GM12878 (cell line): ENCODE data around the gene RMP24.
"Not testable (repeated sequence)": the region's sequence is repeated elsewhere in the genome, so short reads cannot be mapped to it uniquely, and the experiment has no call there.

Source experiments
- ATAC-seq: fragments of 200-7000 bp; cut with Tn5 transposase; 3 replicates; pipeline ENCODE4 v1.9.1; 2020; ENCODE audit warnings: mild to moderate bottlenecking, moderate library complexity
- BruUV-seq: library from RNA; stranded (reverse); fragments of 400-500 nt; replicated peaks from 2 replicates; lab custom pipeline; 2021; lab: Mats Ljungman, UMichigan
- CTCF ChIA-PET: fragments of 300-600 bp; sonication (Branson Sonifier 250); formaldehyde crosslinking; extraction: SDS; loops from one replicate; lab custom pipeline; 2021; ENCODE audit warnings: inconsistent platforms; lab: Yijun Ruan, JAX
- POLR2A ChIA-PET: fragments of 350-600 bp; formaldehyde crosslinking; extraction: SDS; loops from one replicate; lab custom pipeline; 2021; ENCODE audit warnings: inconsistent platforms; lab: Charles Lee
- RAD21 ChIA-PET: fragments of 300-600 bp; sonication (Branson Sonifier 250); formaldehyde crosslinking; loops from one replicate; lab custom pipeline; 2023; ENCODE audit warnings: antibody characterized with exemption; ENCODE audit not compliant: unreplicated experiment; lab: Charles Lee
- SMC1A ChIA-PET: fragments of 300-600 bp; sonication (Branson Sonifier 250); formaldehyde crosslinking; loops from one replicate; lab custom pipeline; 2023; ENCODE audit not compliant: unreplicated experiment, uncharacterized antibody; lab: Charles Lee
- DNase-seq: peaks from one replicate; pipeline ENCODE4 v3.0.0-alpha.2; 2011; ENCODE audit warnings: low read depth, low spot score
- FAIRE-seq: peaks from 3 replicates; lab custom pipeline; 2011; peaks lifted over from hg19 to GRCh38; lab: Jason Lieb, UNC
- H2AFZ ChIP-seq: 2 replicates; pipeline ENCODE4 v1.6.0; 2011; ENCODE audit warnings: low read depth, low read length, control low read depth; ENCODE audit not compliant: control insufficient read depth
- H3K27ac ChIP-seq: 2 replicates; pipeline ENCODE4 v1.5.1; 2011; ENCODE audit warnings: control low read depth; ENCODE audit not compliant: control insufficient read depth, insufficient read depth
- H3K27me3 ChIP-seq, 2 experiments: replicated peaks in 1 of 2; 2 replicates each; pipeline versions ENCODE4 v1.6.0 to v1.6.1; 2011; ENCODE audit warnings: low read length in 1 of 2; ENCODE audit not compliant: control insufficient read depth in 2 of 2, insufficient read depth in 2 of 2
- H3K36me3 ChIP-seq, 2 experiments: 2 replicates each; pipeline ENCODE4 v1.5.1; 2011; ENCODE audit warnings: low read length in 1 of 2; ENCODE audit not compliant: control insufficient read depth in 2 of 2, insufficient read depth in 2 of 2
- H3K4me1 ChIP-seq: 2 replicates; pipeline ENCODE4 v1.6.1; 2011; ENCODE audit warnings: mild to moderate bottlenecking, low read length, moderate library complexity, mixed read lengths; ENCODE audit not compliant: control insufficient read depth, insufficient read depth
- H3K4me2 ChIP-seq: 2 replicates; pipeline ENCODE4 v1.6.0; 2011; ENCODE audit warnings: control low read depth; ENCODE audit not compliant: control insufficient read depth, insufficient read depth
- H3K4me3 ChIP-seq: fragments of 200-600 bp; sonication (generic); 2 replicates; pipeline ENCODE4 v1.5.1; 2016
- H3K79me2 ChIP-seq: 2 replicates; pipeline ENCODE4 v1.6.0; 2011; ENCODE audit warnings: low read length; ENCODE audit not compliant: control insufficient read depth, insufficient read depth
- H3K9ac ChIP-seq: 2 replicates; pipeline ENCODE4 v1.8.0; 2011; ENCODE audit warnings: low read length, control low read depth, mixed read lengths; ENCODE audit not compliant: control insufficient read depth, insufficient read depth
- H3K9me3 ChIP-seq: replicated peaks from 3 replicates; pipeline ENCODE4 v1.5.1; 2011; ENCODE audit warnings: mild to moderate bottlenecking, low read length; ENCODE audit not compliant: control insufficient read depth, insufficient read depth
- H4K20me1 ChIP-seq: 2 replicates; pipeline ENCODE4 v1.6.0; 2011; ENCODE audit not compliant: control insufficient read depth, insufficient read depth
- ASH2L ChIP-seq: fragments of 300-600, 200-600 bp; sonication (generic); IDR thresholded peaks from 2 replicates; pipeline ENCODE4 v1.6.1; 2017; ENCODE audit warnings: low read depth, mild to moderate bottlenecking, borderline replicate concordance
- CBX5 ChIP-seq: sonication (generic); IDR thresholded peaks from 2 replicates; pipeline ENCODE4 v1.6.1; 2016; ENCODE audit warnings: low read depth, moderate library complexity, mild to moderate bottlenecking, inconsistent platforms
- JUNB ChIP-seq: IDR thresholded peaks from 2 replicates; pipeline ENCODE4 v1.6.1; 2016; ENCODE audit warnings: antibody characterized with exemption, mild to moderate bottlenecking
- MYC ChIP-seq: IDR thresholded peaks from 2 replicates; pipeline ENCODE4 v1.6.1; 2011; ENCODE audit warnings: mild to moderate bottlenecking, low read length, moderate library complexity, inconsistent platforms; ENCODE audit not compliant: insufficient read depth, insufficient replicate concordance, insufficient read length, severe bottlenecking
- NFYB ChIP-seq: IDR thresholded peaks from 2 replicates; pipeline ENCODE4 v1.6.1; 2011; ENCODE audit warnings: low read depth, mild to moderate bottlenecking, low read length, improper control_type of control experiment, moderate library complexity; ENCODE audit not compliant: insufficient read depth
- NRF1 ChIP-seq: conservative IDR thresholded peaks from 2 replicates; pipeline ENCODE4 v1.6.1; 2011; ENCODE audit warnings: mild to moderate bottlenecking, low read depth, low read length, improper control_type of control experiment
- PAX5 ChIP-seq: IDR thresholded peaks from 2 replicates; pipeline ENCODE4 v1.6.1; 2011; ENCODE audit warnings: low read depth, low read length, borderline replicate concordance
- PRDM15 ChIP-seq: fragments of 450-650 bp; formaldehyde crosslinking; IDR thresholded peaks from 2 replicates; pipeline ENCODE4 v1.4.0; 2020; ENCODE audit warnings: mild to moderate bottlenecking, moderate library complexity
- RBBP5 ChIP-seq: fragments of 200-600 bp; sonication (generic); conservative IDR thresholded peaks from 2 replicates; pipeline ENCODE4 v1.6.1; 2016
- SIX5 ChIP-seq: IDR thresholded peaks from 2 replicates; pipeline ENCODE4 v1.6.1; 2011; ENCODE audit warnings: mild to moderate bottlenecking, low read depth, low read length, moderate library complexity; ENCODE audit not compliant: severe bottlenecking
- SP1 ChIP-seq: IDR thresholded peaks from one replicate; pipeline ENCODE4 v1.6.1; 2011; ENCODE audit warnings: low read depth, low read length
- STAT3 ChIP-seq: IDR thresholded peaks from 2 replicates; pipeline ENCODE4 v1.6.1; 2011; ENCODE audit warnings: low read depth, low read length, improper control_type of control experiment
- TBL1XR1 ChIP-seq: IDR thresholded peaks from 2 replicates; pipeline ENCODE4 v1.6.1; 2012; ENCODE audit warnings: low read depth, low read length, improper control_type of control experiment
- WRNIP1 ChIP-seq: IDR thresholded peaks from 2 replicates; pipeline ENCODE4 v1.6.1; 2011; ENCODE audit warnings: low read depth, low read length, improper control_type of control experiment, borderline replicate concordance
- ZZZ3 ChIP-seq: IDR thresholded peaks from 2 replicates; pipeline ENCODE4 v1.6.1; 2011; ENCODE audit warnings: low read depth; ENCODE audit not compliant: control insufficient read depth, insufficient read length
- WGBS: methylation state at CpG from one replicate; pipeline ENCODE4 v1.1.6; 2016; ENCODE audit warnings: low lambda C conversion rate; ENCODE audit not compliant: insufficient replicate concordance, insufficient coverage; ENCODE audit errors: missing lambda C conversion rate; 5-methylcytosine and 5-hydroxymethylcytosine counted together
- in situ Hi-C: fragments of 300-500 bp; cut with MboI; formaldehyde crosslinking; loops from 9 replicates; pipeline ENCODE4 v1.14.3; 2018; ENCODE audit warnings: mixed read lengths
- intact Hi-C: fragments of 100-400 bp; cut with micrococcal nuclease; formaldehyde crosslinking; loops from one replicate; pipeline ENCODE4 v1.14.2; 2022; ENCODE audit not compliant: unreplicated experiment
- TF ChIP-seq, protein P1 (sequence below): IDR thresholded peaks from 2 replicates; pipeline ENCODE4 v1.6.1; 2012; ENCODE audit warnings: low read depth, low read length, improper control_type of control experiment

Gene RMP24

DNA sequence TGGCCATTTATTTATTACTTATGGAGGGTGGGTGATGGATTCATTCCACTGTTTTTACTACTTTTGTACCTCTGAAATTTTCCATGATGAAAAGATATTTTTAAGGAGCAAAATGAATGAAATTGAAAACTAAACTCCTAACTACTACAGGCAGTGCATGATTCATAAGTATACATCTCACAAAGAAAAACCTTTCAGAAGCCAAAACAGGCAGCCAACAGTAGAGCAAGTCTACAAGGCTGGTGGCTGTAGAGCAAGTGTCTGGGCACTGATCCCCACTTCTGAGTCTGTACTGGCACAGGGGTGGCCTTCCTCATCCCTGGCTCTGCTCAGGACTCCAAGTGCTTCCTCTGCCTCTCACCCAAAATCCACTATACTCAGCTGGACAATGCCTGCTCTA lies 8.2 kb upstream of the RMP24 start:
- Histone ChIP-seq H3K27ac (no peak overlapping the region), H3K4me1 (peaks cover 5% of the 10 kb centered on the region; the same call in 1 of the 2 replicates)
- no TSS peak for BruUV-seq

GRCh38 chr18:35967866-35968265 lies 4.6 kb upstream of the RMP24 start:
- H3K9me3 ChIP-seq, H3K9ac ChIP-seq, ATAC-seq, DNase-seq, BruUV-seq, FAIRE-seq, H3K4me2 ChIP-seq, H3K36me3 ChIP-seq, H3K27ac ChIP-seq, H4K20me1 ChIP-seq, intact Hi-C loops, POLR2A ChIA-PET, H3K27me3 ChIP-seq, H3K79me2 ChIP-seq, in situ Hi-C loops, RAD21 ChIA-PET, H3K4me3 ChIP-seq: not testable (repeated sequence)
- ChIA-PET SMC1A (interaction anchor here (0.7 to 1.6 kb wide), 5 partner anchors 13 to 317 kb away, joined by 3 to 4 read pairs (median 4); no protein-coding TSS in a partner anchor), CTCF (interaction anchor here (0.9 to 1.1 kb wide), 2 partner anchors 17 to 212 kb away, joined by 3 read pairs; no protein-coding TSS in a partner anchor)
- H2AFZ ChIP-seq: peak overlapping the region; percentile 70; the same call in 1 of the 2 replicates
- peaks cover 10% of the 10 kb centered on the region; the same call in 1 of the 2 replicates for H3K4me1 ChIP-seq
- WGBS: 98% methylated on average over 4 of the region's 4 CpGs

More for the DNA sequence above, 8.2 kb upstream of the RMP24 start:
- no peak overlapping the region for H3K9ac ChIP-seq
- H3K36me3 ChIP-seq: no peaks in the 10 kb centered on the region
- ATAC-seq: no peak
- no peak for DNase-seq
- SMC1A ChIA-PET: no interaction called here
- no peak for FAIRE-seq
- intact Hi-C loops: no loop called here
- no peaks in the 10 kb centered on the region for H4K20me1 ChIP-seq
- in situ Hi-C loops: no loop called here
- TF ChIP-seq, protein P1, sequence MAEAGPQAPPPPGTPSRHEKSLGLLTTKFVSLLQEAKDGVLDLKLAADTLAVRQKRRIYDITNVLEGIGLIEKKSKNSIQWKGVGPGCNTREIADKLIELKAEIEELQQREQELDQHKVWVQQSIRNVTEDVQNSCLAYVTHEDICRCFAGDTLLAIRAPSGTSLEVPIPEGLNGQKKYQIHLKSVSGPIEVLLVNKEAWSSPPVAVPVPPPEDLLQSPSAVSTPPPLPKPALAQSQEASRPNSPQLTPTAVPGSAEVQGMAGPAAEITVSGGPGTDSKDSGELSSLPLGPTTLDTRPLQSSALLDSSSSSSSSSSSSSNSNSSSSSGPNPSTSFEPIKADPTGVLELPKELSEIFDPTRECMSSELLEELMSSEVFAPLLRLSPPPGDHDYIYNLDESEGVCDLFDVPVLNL: no peak
- TF ChIP-seq CBX5: no peak
- TF ChIP-seq STAT3: no peak
- TF ChIP-seq JUNB: no peak
- TF ChIP-seq ZZZ3: no peak
- no peak for TF ChIP-seq SP1
- TF ChIP-seq NRF1: no peak
- TF ChIP-seq WRNIP1: no peak
- no peak for TF ChIP-seq NFYB
- TF ChIP-seq ASH2L: no peak
- no peak for TF ChIP-seq RBBP5
- no peak for TF ChIP-seq PRDM15 (CRISPR knock-in tag)
- TF ChIP-seq PAX5: no peak
- TF ChIP-seq MYC: no peak
- TF ChIP-seq SIX5: no peak
- no peak for TF ChIP-seq TBL1XR1
- no peak overlapping the region for H3K4me2 ChIP-seq
- POLR2A ChIA-PET: no interaction called here
- CTCF ChIA-PET: no interaction called here
- H3K4me3 ChIP-seq: no peak overlapping the region
- RAD21 ChIA-PET: no interaction called here
- H3K27me3 ChIP-seq: no peaks in the 10 kb centered on the region
- no peaks in the 10 kb centered on the region for H3K79me2 ChIP-seq
- H2AFZ ChIP-seq: no peak overlapping the region
- H3K9me3 ChIP-seq: no peaks in the 10 kb centered on the region
